Measurements from ENCODE around the gene SRRM5.
"Not testable (repeated sequence)": the region's sequence is repeated elsewhere in the genome, so short reads cannot be mapped to it uniquely, and the experiment has no call there.

The SRRM5 gene

GRCh38 chr19:43644181-43644580 lies 32.3 kb downstream of the SRRM5 start:
- TF ChIP-seq MYC (IDR thresholded peaks at IDR 0.05; ENCODE audit: low read depth, low read length) (no peak), MAX (IDR thresholded peaks at IDR 0.05; ENCODE audit: low read depth, low read length) (no peak), POLR2A (IDR thresholded peaks at IDR 0.05; ENCODE audit: extremely low read depth, insufficient read length) (no peak), CTCF (IDR thresholded peaks at IDR 0.05; ENCODE audit: low read depth, low read length) (no peak)
- DNase-seq (ENCODE audit: low read depth) = no peak
- no peak overlapping the region for H3K4me3 ChIP-seq (ENCODE audit: low read depth, low read length)

DNA sequence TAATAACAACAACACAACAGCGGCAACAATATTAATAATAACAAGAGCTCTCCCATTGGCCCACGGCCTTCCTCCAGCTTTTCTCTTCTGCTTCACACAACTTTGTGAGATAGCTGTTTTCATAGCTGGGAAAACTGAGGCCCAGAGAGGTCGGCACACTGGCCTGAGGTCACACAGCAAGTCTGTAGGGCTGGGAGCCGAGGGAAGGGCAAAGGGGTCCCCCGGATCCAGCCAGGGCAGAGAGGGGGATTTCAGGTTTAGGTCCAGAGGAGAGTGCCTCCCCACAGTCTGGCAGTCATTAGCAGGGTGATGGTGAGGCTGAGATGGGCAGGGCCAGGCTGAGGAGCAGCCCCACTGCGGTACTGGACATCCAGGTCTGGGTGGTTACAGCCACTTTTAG lies 36.7 kb downstream of the SRRM5 start:
- no peak overlapping the region for H3K4me3 ChIP-seq (ENCODE audit: low read depth, low read length)
- no peak for DNase-seq (ENCODE audit: low read depth)
- no peak for TF ChIP-seq CTCF (IDR thresholded peaks at IDR 0.05; ENCODE audit: low read depth, low read length)
- TF ChIP-seq MAX (IDR thresholded peaks at IDR 0.05; ENCODE audit: low read depth, low read length) = no peak
- TF ChIP-seq POLR2A (IDR thresholded peaks at IDR 0.05; ENCODE audit: extremely low read depth, insufficient read length) = no peak
- no peak for TF ChIP-seq MYC (IDR thresholded peaks at IDR 0.05; ENCODE audit: low read depth, low read length)

- no peak for DNase-seq (ENCODE audit: low read depth)
- no peak overlapping the region for H3K4me3 ChIP-seq (ENCODE audit: low read depth, low read length)
- TF ChIP-seq MYC (IDR thresholded peaks at IDR 0.05; ENCODE audit: low read depth, low read length) (no peak), POLR2A (IDR thresholded peaks at IDR 0.05; ENCODE audit: extremely low read depth, insufficient read length) (no peak), MAX (IDR thresholded peaks at IDR 0.05; ENCODE audit: low read depth, low read length) (no peak)
Measured at GRCh38 chr19:43649514-43649913, 37.6 kb downstream of the SRRM5 start.

DNA sequence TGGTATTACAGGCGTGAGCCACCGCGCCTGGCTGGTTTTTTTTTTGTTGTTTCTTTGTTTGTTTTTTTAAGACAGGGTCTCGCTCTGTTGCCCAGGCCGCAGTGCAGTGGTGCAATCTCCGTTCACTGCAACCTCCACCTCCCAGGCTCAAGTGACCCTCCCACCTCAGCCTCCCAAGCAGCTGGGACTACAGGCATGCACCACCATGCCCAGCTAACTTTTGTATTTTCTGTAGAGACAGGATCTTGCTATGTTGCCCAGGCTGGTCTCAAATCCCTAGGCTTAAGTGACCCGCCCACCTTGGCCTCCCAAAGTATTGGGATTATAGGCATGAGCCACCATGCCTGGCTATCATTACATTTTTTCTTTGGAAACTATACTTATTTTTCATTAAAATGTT lies 38.4 kb downstream of the SRRM5 start:
- not testable (repeated sequence) for H3K4me3 ChIP-seq (ENCODE audit: low read depth, low read length); DNase-seq (ENCODE audit: low read depth)

GRCh38 chr19:43651758-43652545 lies 40.1 kb downstream of the SRRM5 start:
- peak; percentile 69 for DNase-seq (ENCODE audit: low read depth)
- H3K4me3 ChIP-seq (ENCODE audit: low read depth, low read length) = no peak overlapping the region
- TF ChIP-seq MYC (IDR thresholded peaks at IDR 0.05; ENCODE audit: low read depth, low read length) (no peak), CTCF (IDR thresholded peaks at IDR 0.05; ENCODE audit: low read depth, low read length) (peak; percentile 70)

DNA sequence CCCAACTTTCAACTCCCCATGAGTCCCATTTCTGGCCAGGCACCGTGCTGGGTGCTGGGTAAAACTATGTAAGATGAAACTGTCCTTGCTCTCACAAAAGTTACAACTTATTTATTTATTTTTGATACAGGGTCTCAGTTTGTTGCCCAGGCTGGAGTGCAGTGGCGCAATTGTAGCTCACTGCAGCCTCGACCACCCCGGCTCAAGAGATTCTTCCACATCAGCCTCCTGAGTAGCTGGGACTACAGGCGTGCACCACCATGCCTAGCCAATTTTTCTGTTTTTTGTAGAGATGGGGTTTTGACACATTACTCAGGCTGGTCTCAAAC lies 40.6 kb downstream of the SRRM5 start:
- no peak overlapping the region for H3K4me3 ChIP-seq (ENCODE audit: low read depth, low read length)
- TF ChIP-seq MAX (IDR thresholded peaks at IDR 0.05; ENCODE audit: low read depth, low read length) (no peak), MYC (IDR thresholded peaks at IDR 0.05; ENCODE audit: low read depth, low read length) (no peak), CTCF (IDR thresholded peaks at IDR 0.05; ENCODE audit: low read depth, low read length) (no peak), POLR2A (IDR thresholded peaks at IDR 0.05; ENCODE audit: extremely low read depth, insufficient read length) (no peak)
- DNase-seq (ENCODE audit: low read depth) = no peak

GRCh38 chr19:43656436-43656835 lies 44.5 kb downstream of the SRRM5 start:
- DNase-seq (ENCODE audit: low read depth) = no peak
- no peak overlapping the region for H3K4me3 ChIP-seq (ENCODE audit: low read depth, low read length)
- TF ChIP-seq POLR2A (IDR thresholded peaks at IDR 0.05; ENCODE audit: extremely low read depth, insufficient read length) = no peak
- no peak for TF ChIP-seq MYC (IDR thresholded peaks at IDR 0.05; ENCODE audit: low read depth, low read length)
- no peak for TF ChIP-seq CTCF (IDR thresholded peaks at IDR 0.05; ENCODE audit: low read depth, low read length)
- TF ChIP-seq MAX (IDR thresholded peaks at IDR 0.05; ENCODE audit: low read depth, low read length) = no peak

All from NB4 (cell line).